Tibial nerve (tissue), 4 donors: ENCODE data around the gene SORBS1.
"Not testable (repeated sequence)": the region's sequence is repeated elsewhere in the genome, so short reads cannot be mapped to it uniquely, and the experiment has no call there.

Experiments
- EP300 ChIP-seq, 2 donors: sonication (generic); formaldehyde crosslinking; IDR thresholded peaks; one replicate each; pipeline ENCODE4 v1.6.1; 2017; ENCODE audit warnings: antibody characterized with exemption in 2 of 2, mild to moderate bottlenecking in 1 of 2
- POLR2A ChIP-seq, 2 donors: fragments of 450-650 bp; IDR thresholded peaks; one replicate each; pipeline ENCODE4 v1.6.1; 2017; ENCODE audit warnings: antibody characterized with exemption in 2 of 2, mild to moderate bottlenecking in 2 of 2, moderate library complexity in 2 of 2
- TF ChIP-seq, protein P1 (sequence below), 5 experiments: fragments of 200-600 bp in 3 of 5; fragments of 450-650 bp in 2 of 5; sonication (generic) in 3 of 5; IDR thresholded peaks; one replicate each; pipeline ENCODE4 v1.5.1; 2016 to 2019; ENCODE audit warnings: antibody characterized with exemption in 5 of 5, mild to moderate bottlenecking in 3 of 5, moderate library complexity in 2 of 5

DNA sequence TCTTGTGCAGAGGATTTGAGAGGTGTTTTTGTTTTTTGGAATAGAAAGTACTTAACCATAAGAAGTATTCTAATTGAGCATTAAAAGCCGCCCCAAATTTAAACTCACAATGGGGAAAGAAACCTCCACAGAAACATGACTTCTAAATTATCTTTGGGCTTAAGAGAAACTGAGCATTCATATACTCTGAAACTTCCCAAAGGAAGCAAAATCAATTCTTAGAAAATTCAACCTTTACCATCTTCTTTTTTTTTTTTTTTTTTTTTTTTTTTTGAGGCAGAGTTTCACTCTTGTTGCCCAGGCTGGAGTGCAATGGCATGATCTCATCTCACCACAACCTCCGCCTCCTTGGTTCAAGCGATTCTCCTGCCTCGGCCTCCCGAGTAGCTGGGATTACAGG lies 93.5 kb downstream of the SORBS1 start:
- TF ChIP-seq, protein P1, sequence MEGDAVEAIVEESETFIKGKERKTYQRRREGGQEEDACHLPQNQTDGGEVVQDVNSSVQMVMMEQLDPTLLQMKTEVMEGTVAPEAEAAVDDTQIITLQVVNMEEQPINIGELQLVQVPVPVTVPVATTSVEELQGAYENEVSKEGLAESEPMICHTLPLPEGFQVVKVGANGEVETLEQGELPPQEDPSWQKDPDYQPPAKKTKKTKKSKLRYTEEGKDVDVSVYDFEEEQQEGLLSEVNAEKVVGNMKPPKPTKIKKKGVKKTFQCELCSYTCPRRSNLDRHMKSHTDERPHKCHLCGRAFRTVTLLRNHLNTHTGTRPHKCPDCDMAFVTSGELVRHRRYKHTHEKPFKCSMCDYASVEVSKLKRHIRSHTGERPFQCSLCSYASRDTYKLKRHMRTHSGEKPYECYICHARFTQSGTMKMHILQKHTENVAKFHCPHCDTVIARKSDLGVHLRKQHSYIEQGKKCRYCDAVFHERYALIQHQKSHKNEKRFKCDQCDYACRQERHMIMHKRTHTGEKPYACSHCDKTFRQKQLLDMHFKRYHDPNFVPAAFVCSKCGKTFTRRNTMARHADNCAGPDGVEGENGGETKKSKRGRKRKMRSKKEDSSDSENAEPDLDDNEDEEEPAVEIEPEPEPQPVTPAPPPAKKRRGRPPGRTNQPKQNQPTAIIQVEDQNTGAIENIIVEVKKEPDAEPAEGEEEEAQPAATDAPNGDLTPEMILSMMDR (IDR thresholded peaks at IDR 0.05), result not testable (repeated sequence)
- TF ChIP-seq POLR2A, EP300 (IDR thresholded peaks at IDR 0.05): not testable (repeated sequence)
